ENCODE measurements around the gene PAXX.

PAXX gene

GRCh38 chr9:136961279-136962065 is 30.8 kb upstream of the PAXX start:
- H3K4me3 ChIP-seq (replicated peaks; ENCODE audit: insufficient read depth, low read length), result no peak overlapping the region
- TF ChIP-seq REST (IDR thresholded peaks at IDR 0.05; ENCODE audit: insufficient replicate concordance, low read depth), result no peak
- TF ChIP-seq CTCF (IDR thresholded peaks at IDR 0.05; ENCODE audit: insufficient read depth, low read length), result no peak
- no peak for TF ChIP-seq GABPA (IDR thresholded peaks at IDR 0.05; ENCODE audit: low read depth)
- no peak for TF ChIP-seq SPI1 (IDR thresholded peaks at IDR 0.05; ENCODE audit: borderline replicate concordance, low read depth)
- no peak for TF ChIP-seq POLR2AphosphoS5 (IDR thresholded peaks at IDR 0.05; ENCODE audit: low read depth)
- no peaks in the 10 kb centered on the region for H3K27me3 ChIP-seq (ENCODE audit: insufficient read depth, poor library complexity, severe bottlenecking)
- DNase-seq (ENCODE audit: low read depth in 1 of 2, low spot score in 1 of 2), result no peak
- no peak overlapping the region for H3K27ac ChIP-seq (replicated peaks)

- H3K27ac ChIP-seq (replicated peaks), result no peak overlapping the region
- H3K4me3 ChIP-seq (replicated peaks; ENCODE audit: insufficient read depth, low read length), result no peak overlapping the region
- TF ChIP-seq SPI1 (IDR thresholded peaks at IDR 0.05; ENCODE audit: borderline replicate concordance, low read depth) (no peak), GABPA (IDR thresholded peaks at IDR 0.05; ENCODE audit: low read depth) (no peak), POLR2AphosphoS5 (IDR thresholded peaks at IDR 0.05; ENCODE audit: low read depth) (no peak), REST (IDR thresholded peaks at IDR 0.05; ENCODE audit: insufficient replicate concordance, low read depth) (no peak), CTCF (IDR thresholded peaks at IDR 0.05; ENCODE audit: insufficient read depth, low read length) (no peak)
- H3K27me3 ChIP-seq (ENCODE audit: insufficient read depth, poor library complexity, severe bottlenecking), result no peaks in the 10 kb centered on the region
- no peak for DNase-seq (ENCODE audit: low read depth in 1 of 2, low spot score in 1 of 2)
Measured at GRCh38 chr9:136962163-136962562, 30.1 kb upstream of the PAXX start.

GRCh38 chr9:136962701-136963248 is 29.4 kb upstream of the PAXX start:
- Histone ChIP-seq H3K4me3 (replicated peaks; ENCODE audit: insufficient read depth, low read length) (no peak overlapping the region), H3K27me3 (ENCODE audit: insufficient read depth, poor library complexity, severe bottlenecking) (no peaks in the 10 kb centered on the region), H3K27ac (replicated peaks) (no peak overlapping the region)
- DNase-seq (ENCODE audit: low read depth in 1 of 2, low spot score in 1 of 2), result no peak
- no peak for TF ChIP-seq REST (IDR thresholded peaks at IDR 0.05; ENCODE audit: insufficient replicate concordance, low read depth)
- no peak for TF ChIP-seq POLR2AphosphoS5 (IDR thresholded peaks at IDR 0.05; ENCODE audit: low read depth)
- TF ChIP-seq CTCF (IDR thresholded peaks at IDR 0.05; ENCODE audit: insufficient read depth, low read length), result no peak
- TF ChIP-seq SPI1 (IDR thresholded peaks at IDR 0.05; ENCODE audit: borderline replicate concordance, low read depth), result no peak
- no peak for TF ChIP-seq GABPA (IDR thresholded peaks at IDR 0.05; ENCODE audit: low read depth)

Data from HL-60 (cell line).